HG03354 (cell line): ENCODE results near the gene PEAR1.

ENCODE experiments used
- ATAC-seq: cut with Tn5 transposase; IDR thresholded peaks from one replicate; pipeline ENCODE4 v1.9.1; 2021; ENCODE audit warnings: mild to moderate bottlenecking; ENCODE audit not compliant: unreplicated experiment, poor library complexity, severe bottlenecking

The PEAR1 gene

GRCh38 chr1:156893048-156893953, at the start of gene PEAR1:
Gene PEAR1, plus strand, starts transcription at chr1:156893718. Its CDS starts 10,209 bp downstream, at chr1:156903927.
- ATAC-seq = no peak

- ATAC-seq = no peak
Observed at GRCh38 chr1:156844102-156844501, 49.4 kb upstream of the PEAR1 start.

DNA sequence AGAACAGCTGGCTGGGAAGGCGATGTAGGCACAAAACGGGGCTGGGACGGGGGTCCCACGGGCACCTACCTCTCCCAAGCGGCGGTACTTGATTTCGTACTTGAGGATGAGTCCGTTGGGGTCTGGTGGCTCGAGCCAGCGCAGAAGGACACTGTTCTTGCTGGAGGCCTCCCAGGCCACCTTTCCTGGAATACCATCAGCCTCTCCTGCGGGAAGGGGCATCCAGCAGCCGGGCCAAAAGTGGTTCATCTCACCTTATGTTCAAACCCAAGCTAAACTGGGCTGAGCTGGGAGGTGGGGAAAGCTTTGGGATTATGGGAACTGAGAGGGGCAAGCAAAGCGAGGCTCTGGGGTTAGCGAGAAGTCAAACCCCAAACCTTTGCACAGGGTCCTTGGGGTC, 48.9 kb upstream of the PEAR1 start:
- no peak for ATAC-seq

DNA sequence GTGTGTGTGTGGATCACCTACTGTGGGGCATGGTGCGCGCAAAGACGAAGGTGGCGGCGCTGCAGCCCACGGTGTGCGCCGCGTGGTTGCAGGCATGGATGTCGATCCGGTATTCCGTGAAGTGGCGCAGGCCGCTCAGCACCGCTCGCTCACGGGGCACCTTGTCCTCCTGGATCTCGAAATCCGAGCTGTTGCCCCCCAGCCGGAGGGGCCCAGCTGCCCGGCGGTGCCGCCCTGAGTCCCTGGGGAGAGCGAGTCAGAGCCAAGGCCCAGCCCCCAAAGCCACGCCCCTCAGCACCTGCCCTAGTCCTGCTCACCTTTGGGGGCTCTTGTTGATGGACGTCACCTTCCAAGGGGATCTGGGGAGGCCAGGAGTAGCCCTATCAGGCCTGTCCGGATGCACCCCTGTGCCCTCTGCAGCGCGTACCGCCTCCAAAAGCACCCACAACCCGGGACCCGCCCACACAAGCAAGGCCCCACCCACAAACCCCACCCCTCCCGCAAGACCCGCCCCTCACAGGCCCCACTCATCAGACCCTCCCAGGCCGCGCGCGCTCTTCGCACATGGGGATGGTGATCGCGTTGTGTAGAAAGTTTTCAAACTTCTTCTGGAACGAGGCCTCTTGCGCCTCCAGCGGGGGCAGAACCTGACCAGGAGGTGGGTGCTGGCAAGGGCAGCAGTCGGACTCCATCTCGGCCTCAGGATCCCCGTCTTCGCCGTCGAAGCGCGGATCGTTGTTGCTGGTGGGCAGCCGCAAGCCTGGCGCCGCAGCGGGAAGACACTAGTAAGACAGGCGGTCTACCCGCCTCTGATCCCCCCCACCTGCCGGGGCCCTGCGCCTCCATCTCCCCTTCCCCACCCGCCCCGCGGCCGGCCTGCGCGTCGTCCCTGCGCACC, 48.2 kb upstream of the PEAR1 start:
- no peak for ATAC-seq

DNA sequence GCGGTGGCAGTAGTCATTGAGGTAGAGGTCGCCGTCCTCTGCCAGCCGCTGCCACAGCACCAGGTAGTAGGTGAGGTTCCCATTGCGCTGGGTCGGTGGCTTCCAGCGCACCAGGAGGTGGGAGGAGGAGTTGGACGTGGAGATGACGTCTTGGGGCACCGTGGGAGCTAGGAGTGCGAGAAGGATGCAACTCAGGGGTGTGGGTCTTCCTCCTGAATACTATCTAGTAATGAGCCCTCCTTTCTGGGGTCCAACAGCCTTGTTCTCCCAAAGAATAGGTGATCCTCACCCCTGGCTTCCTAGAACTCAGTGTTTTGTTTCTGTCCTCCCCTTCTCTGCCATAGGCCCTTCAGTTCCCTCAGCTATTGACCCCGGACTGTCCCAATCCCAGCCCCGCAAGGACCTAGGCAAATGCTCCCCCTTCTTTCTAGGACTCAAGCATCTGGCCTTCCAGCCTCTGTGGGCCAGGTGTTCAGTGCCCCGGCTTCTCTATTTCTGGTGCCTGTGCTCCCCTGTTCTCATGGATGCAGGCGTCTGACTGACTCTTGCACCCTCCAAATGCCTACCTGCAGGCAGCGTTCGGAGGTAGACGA, 47.5 kb upstream of the PEAR1 start:
- no peak for ATAC-seq

GRCh38 chr1:156846643-156847042, 46.9 kb upstream of the PEAR1 start:
- ATAC-seq = no peak

- no peak for ATAC-seq
Observed at GRCh38 chr1:156847591-156848460, 45.7 kb upstream of the PEAR1 start.

- ATAC-seq = no peak
Observed at GRCh38 chr1:156848461-156849150, 44.9 kb upstream of the PEAR1 start.

DNA sequence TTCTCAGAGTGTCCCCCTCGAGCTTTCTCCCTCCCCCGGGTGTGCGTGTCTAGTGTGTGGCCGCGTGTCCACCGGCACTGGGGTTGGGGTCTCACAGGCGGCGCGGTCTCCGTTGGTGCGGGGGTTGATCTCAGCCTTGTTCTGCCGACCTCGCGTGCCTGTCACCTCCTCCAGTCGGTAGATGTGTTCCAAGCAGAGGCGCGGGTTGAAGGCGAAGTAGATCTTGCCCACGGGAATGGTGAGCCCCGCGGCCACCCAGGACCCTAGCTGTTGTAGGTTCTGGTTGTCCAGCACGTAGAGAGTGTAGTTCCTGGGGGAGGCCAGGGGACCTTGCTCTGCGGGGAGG, 44.4 kb upstream of the PEAR1 start:
- ATAC-seq = no peak

DNA sequence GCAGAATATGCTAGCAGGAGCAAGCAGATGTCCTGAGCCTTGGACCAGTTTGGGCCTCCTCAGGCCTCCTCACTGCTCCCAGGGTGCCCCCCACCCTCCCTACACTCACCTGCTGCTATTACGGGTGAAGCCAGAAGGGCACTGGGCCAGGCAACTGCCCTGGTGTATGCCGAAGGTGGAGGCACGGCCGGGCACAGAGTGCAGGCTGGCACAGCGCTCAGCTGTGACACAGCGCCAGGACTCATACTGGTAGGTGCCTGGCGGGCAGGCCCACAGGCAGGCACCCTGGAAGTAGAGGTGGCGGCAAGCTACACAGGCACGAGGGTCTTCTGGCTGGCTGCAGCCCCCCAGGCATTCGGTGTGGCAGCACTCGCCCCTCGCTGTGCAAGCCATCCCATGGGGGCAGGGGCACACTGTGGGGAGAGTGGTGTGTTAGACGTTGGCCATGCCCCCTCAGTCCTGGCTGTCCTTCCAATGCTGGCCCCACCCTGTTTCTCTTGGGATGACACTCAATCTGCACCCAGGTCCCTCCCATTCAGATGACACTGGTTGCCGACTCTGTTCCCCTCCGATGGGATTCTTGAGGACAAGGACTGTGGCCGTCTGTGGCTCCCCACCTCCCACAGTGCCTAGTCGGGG, 41.6 kb upstream of the PEAR1 start:
- ATAC-seq = no peak

- ATAC-seq = no peak
Observed at GRCh38 chr1:156852418-156852874, 41.1 kb upstream of the PEAR1 start.

- ATAC-seq = no peak
Observed at GRCh38 chr1:156853761-156854160, 39.8 kb upstream of the PEAR1 start.

GRCh38 chr1:156854634-156855033, 38.9 kb upstream of the PEAR1 start:
- ATAC-seq = no peak

DNA sequence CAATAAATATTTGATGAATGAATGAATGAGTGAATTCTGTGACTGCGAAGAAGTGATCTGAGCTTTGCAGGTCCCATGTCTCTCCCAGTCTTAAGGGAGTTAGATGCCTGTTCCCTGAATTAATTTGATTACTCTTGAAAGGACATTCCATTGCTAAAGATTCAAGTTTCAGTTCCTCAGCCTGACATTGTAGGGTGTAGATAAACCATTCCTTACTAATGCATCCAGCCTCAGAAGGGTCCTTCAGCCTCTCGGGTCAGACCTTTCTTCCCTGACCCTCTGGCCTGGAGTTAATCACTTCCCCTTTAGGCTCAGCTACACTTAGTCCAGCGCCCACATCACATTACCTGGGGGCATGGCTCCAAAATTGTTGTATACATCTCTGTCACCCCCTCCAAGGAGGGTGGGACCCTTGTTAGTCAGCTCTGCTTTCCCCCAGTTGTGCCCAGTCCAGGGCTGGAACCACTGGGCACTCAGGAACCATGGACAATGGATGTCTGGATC, 37.2 kb upstream of the PEAR1 start:
- no peak for ATAC-seq

DNA sequence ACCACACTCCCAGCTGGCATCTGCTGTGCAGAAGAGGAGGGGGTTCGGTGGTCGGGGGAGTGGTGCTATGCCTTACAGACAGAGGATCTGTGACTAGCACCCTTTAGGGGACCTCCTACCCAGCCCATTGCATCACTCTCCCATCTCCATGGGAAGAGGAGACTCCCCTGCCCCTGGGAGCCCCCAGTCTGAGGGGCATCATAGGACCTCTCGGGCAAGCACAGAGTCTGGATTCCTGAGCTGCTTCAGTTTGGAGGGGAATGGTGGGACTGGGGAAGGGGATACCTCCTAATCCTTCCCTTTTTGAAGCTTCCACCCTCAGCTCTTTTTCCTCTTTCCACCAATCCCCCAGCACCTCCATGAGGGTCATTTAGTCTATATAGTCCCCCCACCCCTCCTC, 36.0 kb upstream of the PEAR1 start:
- ATAC-seq = no peak

DNA sequence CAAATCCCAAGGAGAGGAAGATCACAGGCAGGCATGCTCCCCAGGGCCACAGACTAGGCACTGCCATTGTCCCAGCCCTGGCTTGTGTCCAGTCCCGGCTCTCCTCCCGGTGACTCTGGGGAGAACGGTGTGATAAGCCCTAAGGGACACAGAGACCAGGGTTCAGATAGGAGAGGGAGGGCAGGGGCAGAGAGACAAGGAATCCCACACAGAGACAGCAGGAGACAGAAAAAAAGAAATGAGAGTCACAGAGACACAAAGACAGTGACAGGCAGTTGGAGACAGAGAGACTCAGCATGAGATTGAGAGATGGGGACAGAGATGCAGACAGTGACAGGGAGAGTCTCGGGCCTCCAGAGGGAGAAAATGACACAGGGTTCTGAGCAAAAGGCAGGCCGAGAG, 35.0 kb upstream of the PEAR1 start:
- ATAC-seq = no peak

- ATAC-seq = no peak
Observed at GRCh38 chr1:156858959-156859522, 34.5 kb upstream of the PEAR1 start, which contains the start of gene INSRR. Gene INSRR, minus strand, starts transcription at chr1:156859117. Its CDS starts 496 bp downstream, at chr1:156858621.
